Hepatocyte (in vitro differentiated cells): ENCODE results near the gene RUSF1. TPM values are rescaled to one million over a fixed set of nuclear protein-coding genes. Genes with fewer than 3 reads are reported as not detected.

ENCODE experiments used
- DNase-seq: peaks from one replicate; pipeline ENCODE4 v3.0.0-alpha.2; 2016; ENCODE audit warnings: low spot score
- H2AFZ ChIP-seq: fragments of 200-600 bp; sonication (generic); 2 replicates; pipeline ENCODE4 v1.6.0; 2016; ENCODE audit warnings: antibody characterized with exemption, mild to moderate bottlenecking
- H3K27ac ChIP-seq: fragments of 200-600 bp; sonication (generic); 2 replicates; pipeline ENCODE4 v1.5.1; 2016; ENCODE audit warnings: mild to moderate bottlenecking
- H3K27me3 ChIP-seq: fragments of 200-600 bp; sonication (generic); 2 replicates; pipeline ENCODE4 v1.6.1; 2016
- H3K36me3 ChIP-seq: fragments of 200-600 bp; sonication (generic); replicated peaks from 2 replicates; pipeline ENCODE4 v1.5.1; 2016; ENCODE audit warnings: low read depth; ENCODE audit not compliant: insufficient read depth
- H3K4me1 ChIP-seq: fragments of 200-600 bp; sonication (generic); 2 replicates; pipeline ENCODE4 v1.5.1; 2016; ENCODE audit warnings: mild to moderate bottlenecking, moderate library complexity; ENCODE audit not compliant: insufficient read depth
- H3K4me2 ChIP-seq: fragments of 200-600 bp; sonication (generic); 2 replicates; pipeline ENCODE4 v1.6.0; 2016
- H3K4me3 ChIP-seq: fragments of 200-600 bp; sonication (generic); 2 replicates; pipeline ENCODE4 v1.5.1; 2016; ENCODE audit warnings: mild to moderate bottlenecking
- H3K79me2 ChIP-seq: fragments of 200-600 bp; sonication (generic); 2 replicates; pipeline ENCODE4 v1.6.0; 2017; ENCODE audit warnings: mild to moderate bottlenecking
- H3K9me2 ChIP-seq: fragments of 200-600 bp; sonication (generic); replicated peaks from 2 replicates; pipeline ENCODE4 v1.6.0; 2017; ENCODE audit warnings: mild to moderate bottlenecking; ENCODE audit not compliant: insufficient read depth
- H3K9me3 ChIP-seq: fragments of 200-600 bp; sonication (generic); 2 replicates; pipeline ENCODE4 v1.5.1; 2016; ENCODE audit warnings: low read depth, mild to moderate bottlenecking
- H4K20me1 ChIP-seq: fragments of 200-600 bp; sonication (generic); 2 replicates; pipeline ENCODE4 v1.6.0; 2016; ENCODE audit warnings: mild to moderate bottlenecking; ENCODE audit not compliant: insufficient read depth, poor library complexity, severe bottlenecking
- EZH2 ChIP-seq: fragments of 200-600 bp; sonication (generic); IDR thresholded peaks from 2 replicates; pipeline ENCODE4 v1.6.1; 2016; ENCODE audit warnings: antibody characterized with exemption, mild to moderate bottlenecking, borderline replicate concordance
- EZH2phosphoT487 ChIP-seq: fragments of 200-600 bp; sonication (generic); IDR thresholded peaks from one replicate; pipeline ENCODE4 v1.6.1; 2018; ENCODE audit warnings: antibody characterized with exemption, mild to moderate bottlenecking, low read depth, moderate library complexity; ENCODE audit not compliant: unreplicated experiment, severe bottlenecking
- WGBS: methylation state at CpG from one replicate; pipeline ENCODE4 v1.1.6; 2016; ENCODE audit warnings: low lambda C conversion rate; ENCODE audit errors: missing lambda C conversion rate; 5-methylcytosine and 5-hydroxymethylcytosine counted together
- polyA plus RNA-seq: library from polyadenylated mRNA; unstranded; fragments of >200 nt; fragmentation: Nextera tagmentation; extraction: Ambion mirVana; gene quantifications from 2 replicates; pipeline ENCODE4 v1.2.1, GENCODE V29; 2016
- total RNA-seq: library from RNA; depleted of rRNA; stranded (reverse); fragments of >200 nt; gene quantifications from 2 replicates; pipeline ENCODE4 v1.2.3, GENCODE V29; 2014
- TF ChIP-seq, protein P1 (sequence below): fragments of 200-600 bp; sonication (generic); IDR thresholded peaks from 2 replicates; pipeline ENCODE4 v1.5.1; 2016; ENCODE audit warnings: antibody characterized with exemption, mild to moderate bottlenecking; ENCODE audit not compliant: poor library complexity

The RUSF1 gene
- total and polyA plus RNA-seq, 2 experiments from 2014 or later, result 56.6 to 77.2 TPM

DNA sequence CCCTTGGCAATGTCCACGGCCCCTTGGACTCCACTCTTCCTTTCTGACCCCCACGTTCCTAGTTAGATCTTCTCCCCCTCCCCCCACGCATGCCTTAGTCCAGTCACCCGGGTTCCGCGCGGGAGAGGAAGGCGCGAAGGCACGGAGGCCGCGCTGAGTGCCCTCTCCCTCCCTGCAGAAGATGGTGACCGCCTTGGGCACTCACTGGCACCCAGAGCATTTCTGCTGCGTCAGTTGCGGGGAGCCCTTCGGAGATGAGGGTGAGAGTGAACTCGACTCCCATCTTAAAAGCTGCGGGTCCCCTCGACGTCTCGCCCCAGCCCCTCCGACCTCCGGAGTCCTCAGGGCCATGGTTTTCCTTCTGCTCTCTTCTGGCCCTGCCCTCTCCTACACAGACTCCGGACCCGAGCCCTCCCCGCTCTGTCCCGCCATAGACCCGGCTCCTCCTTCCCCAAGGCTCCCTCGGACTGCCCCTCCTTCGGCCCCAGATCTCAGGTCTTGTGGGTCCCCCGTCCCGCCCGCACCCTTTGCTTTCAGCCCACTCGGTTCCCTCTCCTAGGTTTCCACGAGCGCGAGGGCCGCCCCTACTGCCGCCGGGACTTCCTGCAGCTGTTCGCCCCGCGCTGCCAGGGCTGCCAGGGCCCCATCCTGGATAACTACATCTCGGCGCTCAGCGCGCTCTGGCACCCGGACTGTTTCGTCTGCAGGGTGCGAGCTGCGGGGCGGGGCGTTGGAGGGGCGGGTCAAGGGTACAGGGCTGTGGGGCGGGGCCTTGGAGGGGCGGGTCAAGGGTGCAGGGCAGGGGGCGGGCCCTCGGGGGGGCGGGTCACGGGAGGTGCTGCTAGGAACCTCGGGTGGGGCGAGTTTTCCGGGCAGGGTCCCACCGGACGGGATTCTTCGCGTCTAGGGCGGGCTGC, 31.6 kb downstream of the RUSF1 start:
- no peaks in the 10 kb centered on the region for H4K20me1 ChIP-seq
- TF ChIP-seq EZH2 (no peak), EZH2phosphoT487 (no peak)
- TF ChIP-seq, protein P1, sequence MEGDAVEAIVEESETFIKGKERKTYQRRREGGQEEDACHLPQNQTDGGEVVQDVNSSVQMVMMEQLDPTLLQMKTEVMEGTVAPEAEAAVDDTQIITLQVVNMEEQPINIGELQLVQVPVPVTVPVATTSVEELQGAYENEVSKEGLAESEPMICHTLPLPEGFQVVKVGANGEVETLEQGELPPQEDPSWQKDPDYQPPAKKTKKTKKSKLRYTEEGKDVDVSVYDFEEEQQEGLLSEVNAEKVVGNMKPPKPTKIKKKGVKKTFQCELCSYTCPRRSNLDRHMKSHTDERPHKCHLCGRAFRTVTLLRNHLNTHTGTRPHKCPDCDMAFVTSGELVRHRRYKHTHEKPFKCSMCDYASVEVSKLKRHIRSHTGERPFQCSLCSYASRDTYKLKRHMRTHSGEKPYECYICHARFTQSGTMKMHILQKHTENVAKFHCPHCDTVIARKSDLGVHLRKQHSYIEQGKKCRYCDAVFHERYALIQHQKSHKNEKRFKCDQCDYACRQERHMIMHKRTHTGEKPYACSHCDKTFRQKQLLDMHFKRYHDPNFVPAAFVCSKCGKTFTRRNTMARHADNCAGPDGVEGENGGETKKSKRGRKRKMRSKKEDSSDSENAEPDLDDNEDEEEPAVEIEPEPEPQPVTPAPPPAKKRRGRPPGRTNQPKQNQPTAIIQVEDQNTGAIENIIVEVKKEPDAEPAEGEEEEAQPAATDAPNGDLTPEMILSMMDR, result no peak
- WGBS, result 18% methylated on average over 54 of the region's 68 CpGs
- peak overlapping the region; percentile 95 for H3K27ac ChIP-seq
- H3K9me3 ChIP-seq, result no peaks in the 10 kb centered on the region
- DNase-seq, result peak; percentile 86
- H3K4me3 ChIP-seq, result no peak overlapping the region
- H3K4me1 ChIP-seq, result peaks cover 10% of the 10 kb centered on the region
- peak overlapping the region; percentile 50 for H2AFZ ChIP-seq
- H3K27me3 ChIP-seq, result no peaks in the 10 kb centered on the region
- H3K79me2 ChIP-seq, result no peaks in the 10 kb centered on the region
- peak overlapping the region; percentile 94 for H3K4me2 ChIP-seq
- no peaks in the 10 kb centered on the region for H3K9me2 ChIP-seq
- no peaks in the 10 kb centered on the region for H3K36me3 ChIP-seq

DNA sequence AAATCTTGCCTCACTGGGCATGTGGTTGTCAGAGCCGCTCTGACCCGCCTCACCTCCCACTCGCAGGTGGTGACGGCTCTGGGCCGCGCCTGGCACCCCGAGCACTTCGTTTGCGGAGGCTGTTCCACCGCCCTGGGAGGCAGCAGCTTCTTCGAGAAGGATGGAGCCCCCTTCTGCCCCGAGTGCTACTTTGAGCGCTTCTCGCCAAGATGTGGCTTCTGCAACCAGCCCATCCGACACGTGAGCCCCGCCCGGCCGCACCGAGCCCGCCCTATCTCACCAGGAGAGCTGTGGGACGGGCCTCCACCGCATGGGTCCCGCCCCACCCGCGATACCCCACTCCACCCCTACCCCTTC, 32.3 kb downstream of the RUSF1 start:
- H2AFZ ChIP-seq, result peak overlapping the region; percentile 29
- H3K27ac ChIP-seq, result peak overlapping the region; percentile 77
- 72% methylated on average over 10 of the region's 26 CpGs for WGBS
- H3K36me3 ChIP-seq, result no peaks in the 10 kb centered on the region
- DNase-seq, result no peak
- H3K79me2 ChIP-seq, result no peaks in the 10 kb centered on the region
- H3K4me2 ChIP-seq, result peak overlapping the region; percentile 94
- peaks cover 16% of the 10 kb centered on the region for H3K4me1 ChIP-seq
- TF ChIP-seq, protein P1, result no peak
- no peak for TF ChIP-seq EZH2
- TF ChIP-seq EZH2phosphoT487, result no peak
- H3K9me2 ChIP-seq, result no peaks in the 10 kb centered on the region
- H4K20me1 ChIP-seq, result no peaks in the 10 kb centered on the region
- H3K4me3 ChIP-seq, result no peak overlapping the region
- H3K27me3 ChIP-seq, result no peaks in the 10 kb centered on the region
- no peaks in the 10 kb centered on the region for H3K9me3 ChIP-seq

DNA sequence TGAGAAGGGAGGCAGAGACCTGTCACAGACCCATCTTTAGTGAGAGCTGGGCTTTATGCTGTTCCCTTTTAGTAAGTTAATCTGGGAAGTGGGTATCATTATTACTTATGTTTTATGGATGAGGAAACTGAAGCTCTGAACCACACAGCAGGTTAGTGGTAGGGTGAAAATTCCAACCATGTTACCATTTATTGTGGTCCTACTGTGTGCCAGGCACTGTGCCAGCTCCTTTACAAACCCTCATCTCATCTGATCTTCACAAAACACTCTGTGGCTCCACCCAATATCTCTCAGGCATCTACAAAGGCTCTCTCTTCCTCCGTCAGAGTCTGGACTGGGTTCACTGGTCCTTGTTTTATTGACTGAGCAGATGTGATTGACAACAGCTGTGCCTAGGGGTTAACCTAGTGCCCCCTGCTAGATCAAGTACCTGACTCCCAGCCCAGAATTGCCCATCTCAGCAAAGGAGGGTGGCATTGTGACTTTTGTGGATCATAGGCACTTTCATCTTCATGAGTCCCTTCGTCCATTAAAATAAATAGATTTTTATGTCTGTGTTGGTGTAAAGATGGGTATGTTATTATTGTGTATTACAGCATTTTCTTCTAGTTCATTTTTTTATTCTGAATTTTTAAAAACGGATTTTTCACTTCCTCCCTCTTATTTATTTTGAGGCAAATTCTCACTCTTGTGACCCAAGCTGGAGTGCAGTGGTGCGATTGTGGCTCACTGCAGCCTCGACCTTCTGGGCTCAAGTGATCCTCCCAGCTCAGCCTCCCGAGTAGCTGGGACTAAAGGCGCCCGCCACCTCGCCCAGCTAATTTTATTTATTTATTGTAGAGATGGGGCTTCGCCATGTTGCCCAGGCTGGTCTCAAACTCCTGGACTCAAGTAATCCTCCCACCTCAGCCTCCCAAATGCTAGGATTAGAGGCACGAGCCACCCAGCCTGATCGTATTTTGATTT, 33.1 kb downstream of the RUSF1 start:
- WGBS, result 91% methylated on average over 12 of the region's 12 CpGs
- Histone ChIP-seq H3K9me3 (no peaks in the 10 kb centered on the region), H4K20me1 (no peaks in the 10 kb centered on the region), H3K27me3 (no peaks in the 10 kb centered on the region), H3K4me3 (no peak overlapping the region), H3K9me2 (no peaks in the 10 kb centered on the region), H3K36me3 (no peaks in the 10 kb centered on the region), H2AFZ (no peak overlapping the region), H3K79me2 (no peaks in the 10 kb centered on the region), H3K27ac (no peak overlapping the region), H3K4me1 (peaks cover 19% of the 10 kb centered on the region), H3K4me2 (no peak overlapping the region)
- TF ChIP-seq, protein P1, result no peak
- TF ChIP-seq EZH2 (no peak), EZH2phosphoT487 (no peak)
- no peak for DNase-seq
